Stimulated activated CD4-positive, alpha-beta T cell treated with anti-CD3 and anti-CD28 coated beads, Interleukin-1b, Interleukin-23, amount 100 ng/mL, for 48 hours (primary cell): ENCODE measurements around the gene MCFD2.

ENCODE experiments used
- DNase-seq: peaks from one replicate; pipeline ENCODE4 v3.0.0-alpha.2; 2020

Gene MCFD2

DNA sequence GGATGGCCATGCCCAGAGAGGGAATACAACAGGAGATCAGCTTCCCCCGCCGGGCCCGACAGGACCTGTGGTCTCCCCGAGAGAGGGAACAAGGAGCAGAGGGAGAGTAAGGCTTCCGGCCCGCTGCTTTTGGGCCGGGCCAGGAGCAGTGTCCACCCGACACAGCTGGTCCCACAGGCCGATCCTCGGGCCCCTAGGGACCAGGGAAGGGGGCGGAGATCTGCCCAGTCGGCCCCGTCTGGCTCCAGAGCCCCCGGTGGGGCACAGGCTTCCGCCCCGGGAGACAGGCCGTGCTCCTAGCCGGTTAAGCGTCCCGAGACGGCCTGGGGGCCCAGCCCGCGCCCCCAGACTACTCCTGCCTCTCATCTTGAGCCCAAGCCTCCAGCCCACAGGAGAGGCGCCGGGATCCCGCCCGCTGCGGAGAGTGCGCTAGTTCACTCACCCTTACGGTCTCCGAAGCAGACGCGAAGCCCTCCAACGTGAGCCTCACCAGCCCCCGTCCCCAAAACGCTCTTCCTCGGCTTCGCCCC is at the start of gene MCFD2:
TSS of gene MCFD2 (minus strand) at position 526 of the 530 bp plus-strand sequence. CDS start 6,635 bp downstream, outside the sequence.
- no peak for DNase-seq

DNA sequence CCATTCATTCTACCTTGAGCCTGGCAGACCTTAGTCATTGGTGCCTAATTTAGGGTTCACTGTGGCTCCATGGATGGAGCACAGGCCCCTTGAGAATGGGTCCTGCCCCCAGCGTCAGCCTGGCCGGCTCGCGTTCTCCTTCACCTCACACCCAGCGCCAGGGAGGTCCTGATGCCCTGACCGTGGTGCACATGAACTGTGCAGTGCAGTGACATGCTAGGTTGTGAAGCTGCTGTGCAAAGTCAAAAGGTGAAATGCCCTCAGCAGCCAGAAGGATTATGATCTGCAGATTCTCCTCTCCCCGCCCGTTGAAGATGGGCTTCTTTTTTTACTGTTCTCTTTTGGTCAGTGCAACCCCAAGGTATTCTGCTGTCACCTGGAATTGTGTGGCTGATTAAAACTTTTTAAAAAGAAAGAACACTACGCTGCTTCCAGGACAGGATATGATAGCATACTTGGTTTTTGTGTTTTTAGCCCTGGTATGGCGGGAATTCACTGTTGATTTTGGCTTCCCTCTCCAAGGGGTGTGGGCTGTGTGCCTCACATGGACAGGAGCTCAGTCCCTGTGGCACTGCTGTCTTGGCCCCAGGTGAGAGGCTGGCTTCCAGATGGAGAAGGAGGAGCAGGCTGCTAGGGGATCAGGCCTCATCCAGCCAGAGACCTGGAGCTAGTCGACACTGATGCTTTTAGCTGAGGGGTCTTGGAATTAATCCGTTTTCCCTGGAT is 49.4 kb upstream of the MCFD2 start:
- DNase-seq: no peak

DNA sequence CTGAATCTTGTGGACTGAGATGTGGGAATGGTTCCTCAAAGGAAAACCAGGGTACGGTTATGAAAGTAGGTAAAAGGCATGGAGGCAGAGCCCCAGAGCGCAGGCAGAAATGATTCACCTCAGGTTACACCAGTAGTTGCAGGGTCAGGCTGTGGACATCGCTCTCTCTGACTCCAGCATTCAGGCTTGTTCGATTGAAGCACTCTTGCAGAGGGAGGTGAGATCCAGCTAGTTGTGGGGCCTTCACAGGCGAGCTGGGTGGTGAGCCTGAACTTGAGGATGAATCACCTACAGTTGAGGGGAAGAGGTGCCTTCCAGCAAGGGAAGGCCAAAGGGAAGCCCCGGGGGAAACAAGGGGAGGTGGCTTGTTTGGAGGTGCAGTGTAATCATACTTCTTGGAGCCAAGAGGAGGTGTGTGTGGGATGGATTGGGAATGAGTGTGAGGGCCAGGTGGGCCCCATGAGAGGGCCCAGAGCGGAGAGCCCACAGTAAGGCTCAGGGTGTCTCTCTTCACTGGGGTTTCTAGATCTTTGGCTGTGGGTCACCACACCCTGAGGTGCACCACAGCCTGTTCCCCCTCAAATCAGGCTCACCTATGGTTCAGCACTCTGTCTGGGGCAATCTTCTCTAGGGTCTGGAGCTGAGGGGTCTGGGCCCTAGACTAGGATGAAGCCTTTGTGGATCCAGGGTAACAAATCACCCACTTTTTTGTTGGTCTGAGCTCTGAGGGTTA is 48.5 kb upstream of the MCFD2 start:
- DNase-seq: no peak

DNA sequence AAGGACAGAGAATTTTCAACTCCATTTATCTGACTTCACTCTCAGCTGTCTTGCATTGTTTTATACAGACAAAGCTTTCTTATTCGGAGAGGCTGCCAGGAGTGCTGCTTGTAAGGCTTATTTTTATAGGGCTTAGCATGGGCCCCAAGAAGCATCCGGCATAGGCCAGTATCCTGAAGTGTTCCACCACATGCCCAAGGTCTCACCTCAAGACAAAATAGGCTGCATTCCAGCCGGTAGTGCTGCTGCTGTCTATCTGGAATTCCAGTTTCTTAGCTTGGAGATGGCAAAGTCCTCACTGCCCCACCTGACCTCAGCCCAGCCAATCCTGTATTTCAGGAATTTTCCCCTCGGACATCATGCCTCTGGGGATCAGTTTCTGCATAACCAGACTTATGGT is 47.6 kb upstream of the MCFD2 start:
- DNase-seq: no peak

DNA sequence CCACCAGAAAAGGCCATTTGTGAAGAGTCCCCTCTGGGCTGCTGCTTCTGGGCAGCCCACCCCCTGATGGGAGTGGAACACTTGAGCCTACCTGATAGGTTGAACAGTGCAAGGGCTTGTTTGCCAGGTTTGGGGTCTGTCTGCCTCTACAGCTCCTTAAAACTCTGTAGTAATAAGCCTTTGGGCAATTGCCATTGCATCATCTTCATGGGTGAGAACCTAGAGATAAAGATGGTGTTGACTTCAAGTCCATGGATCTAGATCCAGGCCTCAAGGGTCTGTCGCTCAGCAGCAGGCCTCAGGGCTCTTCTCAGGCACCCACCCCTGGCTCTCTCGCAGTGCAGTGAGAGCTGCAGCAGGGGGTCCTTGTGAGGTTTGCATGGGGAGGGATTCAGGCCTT is 47.1 kb upstream of the MCFD2 start:
- DNase-seq: no peak

DNA sequence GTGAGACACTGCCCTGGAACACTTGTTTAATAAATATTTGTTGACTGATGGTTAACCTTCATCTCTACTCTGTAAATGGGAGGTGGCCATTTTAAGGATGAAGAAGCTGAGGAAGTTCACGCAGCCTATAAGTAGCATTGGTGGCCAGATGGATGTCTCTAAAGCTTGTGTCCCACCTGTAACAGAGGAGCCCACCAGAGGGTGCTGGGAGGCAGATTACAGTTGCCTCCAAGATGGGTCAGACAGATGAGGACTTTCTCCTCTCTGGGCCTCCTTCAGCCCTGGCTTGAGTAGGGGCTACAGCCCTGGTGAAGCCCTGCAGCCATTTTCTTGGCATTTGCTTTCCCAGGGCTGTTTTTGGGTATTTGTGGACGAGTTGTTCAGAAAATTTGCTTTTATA is 45.0 kb upstream of the MCFD2 start:
- DNase-seq: no peak

DNA sequence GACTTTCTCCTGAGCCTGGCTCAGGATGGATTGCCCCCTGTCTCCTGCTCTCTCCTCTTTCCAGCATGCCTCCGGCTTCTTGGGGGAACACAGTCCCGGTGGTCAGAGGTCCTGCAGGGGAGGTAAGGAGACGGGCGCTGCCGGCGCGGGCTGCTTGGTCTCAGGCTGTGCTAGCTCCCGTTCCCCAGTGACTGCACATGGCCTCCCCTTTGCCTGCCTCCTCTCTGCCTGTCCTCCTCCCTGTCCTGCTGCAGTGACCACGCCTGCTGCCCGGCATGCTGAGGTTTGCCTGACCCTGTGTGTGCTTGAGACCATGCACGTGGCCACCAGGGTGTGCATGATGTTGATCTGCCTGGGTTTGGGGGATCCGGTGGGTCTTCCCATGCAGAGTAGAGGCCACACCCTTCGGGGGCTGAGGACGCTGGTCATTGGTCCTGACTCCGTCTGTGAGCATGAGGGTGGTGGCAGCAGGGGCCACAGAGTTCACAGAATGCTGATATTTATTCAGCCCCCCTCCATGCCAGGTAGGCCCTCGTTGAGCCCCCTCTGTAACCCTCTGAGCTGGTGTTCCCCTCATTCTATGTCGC is 42.9 kb upstream of the MCFD2 start:
- no peak for DNase-seq

DNA sequence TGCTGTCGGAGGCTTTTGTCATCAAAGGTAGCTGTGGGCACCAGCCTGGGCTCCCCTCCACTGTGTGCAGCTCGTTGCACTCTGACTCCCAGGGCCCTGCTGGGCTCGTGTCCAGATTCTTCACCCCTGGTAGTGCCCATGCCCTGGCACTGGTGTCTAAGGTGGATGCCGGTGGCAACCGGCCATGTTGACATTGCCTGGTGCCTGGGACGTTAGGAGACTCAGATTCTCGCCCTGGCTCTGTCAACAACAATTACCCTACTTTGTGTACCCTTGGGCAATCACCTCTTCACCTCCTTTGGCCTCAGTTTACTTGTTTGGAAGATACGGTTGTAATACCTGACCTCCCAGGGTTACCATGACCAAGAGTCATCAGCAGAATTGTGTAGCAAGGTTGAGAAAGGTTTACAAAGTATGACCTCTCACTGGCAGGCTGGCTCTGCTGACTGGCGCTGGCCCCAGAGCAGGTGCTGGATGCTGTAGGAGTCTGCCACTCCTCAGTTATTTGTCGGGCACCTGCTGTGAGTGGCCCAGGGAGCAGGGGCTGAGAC is 41.5 kb upstream of the MCFD2 start:
- no peak for DNase-seq

DNA sequence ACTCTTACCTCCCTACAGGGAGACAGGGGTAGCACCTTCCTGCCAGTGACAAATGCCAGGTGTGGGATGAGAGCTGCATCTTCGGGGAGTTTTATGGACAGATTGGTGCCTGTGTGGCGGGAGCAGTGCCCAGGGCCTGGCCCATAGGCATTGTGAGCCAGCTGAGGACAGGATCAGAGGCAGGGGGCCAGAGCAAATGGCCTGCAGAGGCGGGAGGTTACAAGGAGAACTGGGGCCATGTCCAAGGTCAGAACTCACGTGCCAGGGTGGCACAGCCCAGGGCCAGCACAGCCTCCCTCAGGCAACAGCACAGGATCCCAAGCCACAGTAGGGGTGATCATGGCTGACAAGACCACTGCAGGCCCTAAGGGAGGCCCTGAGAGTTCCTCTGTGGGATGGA is 40.2 kb upstream of the MCFD2 start:
- DNase-seq: no peak

DNA sequence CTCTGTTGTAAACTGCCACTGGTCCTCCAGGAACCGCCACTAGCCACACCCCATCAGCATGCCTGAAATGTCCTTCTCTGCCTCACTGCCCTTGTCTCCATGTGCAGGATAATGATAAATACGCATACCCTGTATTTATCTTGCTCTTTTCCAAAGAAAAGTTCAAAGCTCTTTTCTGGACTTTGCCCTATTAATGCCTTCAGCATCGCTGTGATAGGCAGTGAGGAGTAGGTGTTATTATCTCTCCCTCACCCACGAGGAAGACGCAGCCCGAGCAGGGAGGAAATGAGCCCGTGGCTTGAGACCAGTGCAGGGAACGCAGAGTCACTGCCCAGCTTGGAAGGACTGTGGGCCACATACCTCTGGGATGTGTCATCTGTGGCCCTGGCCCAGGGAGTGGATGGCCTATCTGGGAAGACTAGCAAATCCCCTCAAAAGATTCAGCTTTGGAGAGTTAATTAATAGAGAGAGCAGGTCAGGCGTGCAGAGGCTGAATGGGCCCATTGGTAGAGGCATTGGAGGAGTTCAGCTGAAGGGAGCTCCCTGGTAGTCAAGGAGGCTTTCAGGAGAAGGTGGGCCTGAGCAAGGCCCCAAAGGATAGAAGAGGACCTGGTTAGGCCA is 39.5 kb upstream of the MCFD2 start:
- no peak for DNase-seq

DNA sequence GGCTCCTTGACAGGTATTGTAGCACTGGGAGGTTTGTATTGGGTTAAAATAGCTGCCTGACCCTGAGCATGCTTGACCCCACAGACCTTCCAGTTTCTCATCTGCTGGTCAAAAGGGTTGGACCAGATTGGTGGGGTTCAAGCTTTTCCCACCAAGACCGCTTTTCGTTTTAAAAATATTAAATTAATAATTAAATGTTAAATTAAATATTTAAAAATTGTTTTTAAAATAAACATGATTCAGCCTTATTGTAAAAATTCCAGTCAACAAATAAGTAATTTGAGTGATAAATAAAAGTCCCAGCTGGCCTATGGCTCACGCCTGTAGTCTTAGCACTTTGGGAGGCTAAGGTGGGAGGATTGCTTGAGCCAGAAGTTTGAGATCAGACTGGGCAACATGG is 36.6 kb upstream of the MCFD2 start:
- no peak for DNase-seq

DNA sequence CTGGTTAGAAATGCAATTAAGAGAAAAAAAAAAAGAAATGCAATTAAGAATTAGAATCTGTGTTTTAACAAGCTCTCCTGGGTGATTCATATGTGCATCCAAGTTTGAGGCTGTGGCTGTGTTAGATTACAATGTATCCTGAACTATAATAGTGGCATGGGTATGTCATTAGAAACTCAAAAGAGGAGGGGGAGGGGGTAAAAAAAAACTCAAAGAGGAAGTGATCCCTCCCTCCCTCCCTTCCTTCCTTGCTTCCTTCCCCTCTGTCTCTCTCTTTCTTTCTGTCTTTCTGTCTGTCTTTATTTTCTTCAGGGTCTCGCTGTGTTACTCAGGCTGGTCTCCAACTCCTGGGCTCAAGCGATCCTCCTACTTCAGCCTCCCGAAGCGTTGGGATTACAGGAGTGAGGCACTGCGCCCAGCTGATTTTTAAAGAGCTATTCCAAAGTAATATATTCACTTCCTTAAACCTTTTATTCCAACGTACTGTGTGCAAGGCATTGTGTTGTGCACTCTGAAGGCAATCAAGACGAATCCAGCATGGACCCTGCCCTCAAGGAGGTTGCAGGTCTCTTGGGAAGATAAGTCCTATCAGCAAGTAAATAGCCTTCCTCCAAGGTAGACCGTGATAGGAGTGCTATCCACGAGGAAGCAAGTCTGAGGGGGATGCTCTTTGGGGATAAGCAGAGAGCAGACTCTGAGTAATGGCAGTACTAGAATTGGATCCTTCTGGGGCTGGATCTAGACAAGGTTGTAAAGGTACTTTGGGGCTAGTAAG is 35.9 kb upstream of the MCFD2 start:
- DNase-seq: no peak

DNA sequence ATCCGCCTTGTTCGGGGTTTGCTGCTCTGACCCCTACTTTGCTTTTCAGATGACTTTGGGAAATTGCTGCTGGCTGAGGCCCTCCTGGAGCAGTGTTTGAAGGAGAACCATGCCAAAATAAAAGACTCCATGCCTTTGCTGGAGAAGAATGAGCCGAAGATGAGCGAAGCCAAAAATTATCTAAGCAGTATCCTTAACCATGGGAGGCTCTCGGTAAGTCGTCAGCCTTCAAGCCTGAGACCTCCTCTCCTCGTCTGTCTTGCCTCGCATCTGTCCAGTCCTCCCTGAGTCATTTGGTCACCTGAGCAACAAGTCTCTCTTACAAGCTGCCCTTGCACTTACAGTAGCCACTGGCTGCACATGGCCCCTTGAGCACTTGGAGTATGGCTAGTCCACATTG is 34.7 kb upstream of the MCFD2 start:
- DNase-seq: no peak

DNA sequence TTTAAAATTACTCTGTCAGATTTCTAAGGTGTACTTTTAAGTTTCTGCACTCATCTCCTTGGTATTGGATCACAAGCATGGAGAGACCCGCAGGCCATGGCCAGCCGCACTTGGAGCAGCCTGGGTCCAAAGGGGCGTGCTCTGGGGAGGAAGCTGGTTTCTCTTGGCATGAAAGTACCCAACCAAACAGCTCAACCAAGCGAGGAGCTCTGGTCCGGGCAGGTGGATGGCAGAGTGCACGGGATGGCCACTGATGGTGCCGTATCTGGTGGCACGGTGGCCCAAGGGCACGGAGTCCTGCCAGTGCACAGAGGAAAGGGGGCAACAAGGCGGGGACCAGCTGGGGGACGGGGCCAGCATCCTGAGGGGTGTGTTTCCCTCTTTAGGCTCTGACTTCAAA is 32.2 kb upstream of the MCFD2 start:
- no peak for DNase-seq

DNA sequence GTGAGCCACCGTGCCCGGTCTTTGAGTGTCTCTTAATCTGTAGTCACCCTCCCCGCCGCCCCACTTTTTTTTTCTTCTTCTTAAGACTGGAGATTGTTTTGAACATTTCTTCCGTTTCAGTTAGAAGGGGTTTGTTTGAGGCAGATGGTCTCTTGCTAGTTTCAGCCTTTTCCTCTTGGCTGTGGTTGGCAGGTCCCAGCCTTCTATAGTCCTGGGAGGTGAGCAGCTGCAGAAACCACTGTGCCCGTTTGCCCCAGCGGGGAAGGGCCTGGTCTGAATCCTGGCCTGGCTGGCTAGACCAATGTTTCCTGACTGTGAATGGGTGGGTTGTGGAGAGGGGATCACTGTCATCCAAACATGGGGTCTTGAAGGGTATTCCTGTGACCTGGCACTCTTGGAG is 30.1 kb upstream of the MCFD2 start:
- no peak for DNase-seq

DNA sequence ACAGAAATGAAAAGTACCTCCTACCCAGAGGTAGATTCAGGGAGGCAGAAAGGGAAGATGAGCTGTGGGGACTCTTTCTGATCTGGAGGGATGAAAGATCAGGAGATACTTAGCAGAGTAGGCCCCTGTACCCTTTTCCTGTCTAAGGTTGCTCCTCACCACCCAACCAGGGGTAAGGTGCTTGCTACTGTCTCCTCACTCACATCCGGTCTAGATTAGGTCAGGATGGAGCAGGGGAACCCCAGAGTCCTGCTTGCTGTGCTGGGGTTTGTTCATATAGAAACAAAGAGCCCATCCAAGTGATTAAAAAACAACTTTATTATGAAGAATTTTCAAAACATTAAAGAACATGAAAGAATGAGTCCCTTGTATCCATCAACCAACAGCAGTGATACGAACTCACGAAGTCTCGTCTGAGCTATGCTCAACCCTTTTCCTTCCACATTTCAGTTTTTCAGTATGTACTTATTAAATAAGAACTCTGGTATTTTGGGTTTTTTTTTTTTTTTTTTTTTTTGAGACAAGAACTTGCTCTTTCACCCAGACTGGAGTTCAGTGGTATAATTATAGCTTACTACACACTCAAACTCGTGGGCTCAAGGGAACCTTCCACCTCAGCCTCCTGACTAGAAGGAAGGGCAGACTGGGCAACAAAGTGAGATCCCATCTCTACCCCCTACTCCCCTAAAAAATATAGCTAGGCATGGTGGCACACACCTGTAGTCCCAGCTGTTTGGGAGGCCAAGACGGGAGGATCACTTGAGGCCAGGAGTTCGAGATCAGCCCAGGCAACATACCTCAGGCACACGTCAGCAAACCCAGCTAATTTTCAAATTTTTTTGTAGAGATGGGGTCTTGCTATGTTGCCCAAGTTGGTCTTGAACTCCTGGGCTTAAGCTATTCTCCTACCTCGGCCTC is 28.5 kb upstream of the MCFD2 start:
- DNase-seq: peak; percentile 85

DNA sequence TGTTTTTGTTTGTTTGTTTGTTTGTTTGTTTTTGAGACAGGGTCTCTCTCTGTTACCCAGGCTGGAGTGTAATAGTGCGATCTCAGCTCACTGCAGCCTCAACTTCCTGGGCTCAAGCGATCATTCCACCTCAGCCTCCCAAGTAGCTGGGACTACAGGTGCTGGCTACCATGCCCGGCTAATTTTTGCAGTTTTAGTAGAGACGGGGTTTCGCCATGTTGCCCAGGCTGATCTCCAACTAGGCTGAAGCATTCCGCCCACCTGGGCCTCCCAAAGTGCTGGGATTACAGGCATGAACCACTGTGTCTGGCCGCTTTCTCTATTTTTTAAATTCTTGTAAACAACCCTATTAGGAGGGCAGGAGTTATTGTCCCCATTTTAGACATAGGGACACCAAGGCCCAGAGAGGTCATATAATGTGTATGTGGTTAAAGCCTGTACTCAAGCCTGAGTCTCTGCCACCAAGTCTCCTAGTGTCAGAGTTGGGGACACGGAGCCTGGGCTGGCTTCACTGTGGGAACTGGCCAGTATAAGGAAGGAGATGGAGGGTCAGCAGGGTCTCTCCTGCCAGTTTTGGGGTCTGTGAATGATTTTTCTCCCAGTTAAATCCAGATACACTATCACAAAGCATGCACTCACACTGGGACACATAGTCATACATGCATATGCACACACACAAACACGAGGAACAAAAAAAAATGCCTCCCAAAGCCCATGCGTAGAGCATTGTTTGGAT is 27.5 kb upstream of the MCFD2 start:
- DNase-seq: no peak

DNA sequence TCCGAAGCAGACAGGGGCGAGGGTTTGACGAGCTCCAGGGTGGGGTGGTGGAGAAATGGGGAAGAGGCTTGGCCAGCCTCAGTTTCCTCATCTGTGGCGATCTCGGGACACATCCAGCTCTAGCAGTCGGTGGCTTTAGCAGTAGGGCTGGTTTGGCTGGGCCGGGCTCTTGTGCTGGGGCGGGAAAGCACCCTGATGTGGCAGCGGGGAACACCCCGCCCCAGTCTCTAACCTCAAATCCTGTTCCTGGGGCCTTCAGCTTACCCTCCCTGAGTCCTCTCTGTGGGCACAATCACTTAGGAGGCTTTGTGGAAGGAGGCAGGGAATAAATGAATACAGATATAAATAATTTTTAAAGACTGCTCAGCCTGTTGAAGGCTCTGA is 26.5 kb upstream of the MCFD2 start:
- DNase-seq: peak; percentile 73

DNA sequence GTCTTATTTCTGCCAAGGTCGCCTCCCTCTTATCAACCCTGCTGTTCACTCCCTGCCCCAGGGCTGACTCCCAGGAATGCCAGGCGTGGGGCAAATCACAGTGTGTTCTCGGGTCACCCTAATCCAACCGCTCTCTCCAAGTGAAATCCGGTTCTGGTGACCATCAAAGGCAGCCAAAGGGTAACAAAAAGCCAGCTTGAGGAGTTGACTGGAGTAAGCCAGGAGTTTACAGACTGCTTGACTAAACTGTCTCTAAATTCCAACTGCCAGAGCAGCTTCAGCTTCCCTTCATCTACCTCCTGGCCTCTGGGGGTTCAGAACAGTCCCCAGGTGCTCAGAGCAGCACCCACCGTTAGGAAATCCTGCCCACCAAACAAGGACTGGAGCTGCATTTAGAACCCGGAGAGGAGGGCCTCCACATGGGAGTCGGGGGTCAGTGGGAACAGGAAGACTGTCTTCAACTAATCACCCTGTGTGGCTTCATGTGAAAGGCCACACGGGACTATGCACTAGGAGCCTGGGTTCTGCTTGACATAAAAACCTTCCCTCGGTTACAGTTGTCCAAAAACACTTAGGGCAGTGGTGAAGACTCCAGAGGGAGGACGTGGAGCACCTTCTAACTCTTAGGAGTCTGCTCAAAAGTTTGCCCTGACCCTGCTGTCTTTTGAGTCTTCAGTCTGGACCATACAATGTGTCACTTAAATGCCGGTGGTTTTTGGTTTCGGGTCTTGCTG is 24.2 kb upstream of the MCFD2 start:
- no peak for DNase-seq

DNA sequence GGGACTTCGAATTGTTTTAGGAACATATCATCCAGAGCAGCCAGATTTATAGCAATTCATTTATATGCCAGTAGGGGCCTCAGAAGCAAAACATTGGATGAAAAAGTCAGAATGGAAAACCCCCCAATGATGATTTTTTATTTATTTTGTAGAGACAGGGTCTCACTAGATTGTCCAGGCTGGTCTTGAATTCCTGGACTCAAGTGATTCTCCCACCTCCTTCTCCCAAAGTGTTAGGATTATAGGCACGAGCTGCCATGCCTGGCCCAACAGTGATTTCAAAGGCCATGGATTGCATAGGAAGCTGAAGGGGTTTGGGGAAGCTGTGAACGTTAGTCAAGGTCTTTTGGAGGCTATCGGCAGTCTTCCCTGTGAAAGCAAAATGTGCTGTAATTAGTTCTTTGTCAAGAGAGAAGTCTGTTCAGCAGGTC is 21.9 kb upstream of the MCFD2 start:
- DNase-seq: no peak
